Lower leg skin (tissue), 4 donors: ENCODE measurements around the gene JAKMIP2. TPM values are rescaled to one million over a fixed set of nuclear protein-coding genes. Genes with fewer than 3 reads are reported as not detected.

Source experiments
- DNase-seq, 2 donors: peaks; one replicate each; pipeline ENCODE4 v3.0.0-alpha.2; 2019; ENCODE audit warnings: low spot score in 2 of 2
- H3K4me3 ChIP-seq: fragments of 200-600 bp; sonication (generic); 2 replicates; pipeline ENCODE4 v1.5.1; 2017; ENCODE audit warnings: mild to moderate bottlenecking, low read depth; ENCODE audit not compliant: poor library complexity, severe bottlenecking
- CTCF ChIP-seq, 3 donors: fragments of 450-650 bp; IDR thresholded peaks; one replicate each; pipeline ENCODE4 v1.5.1; 2016; ENCODE audit warnings: antibody characterized with exemption in 3 of 3, mild to moderate bottlenecking in 3 of 3, moderate library complexity in 2 of 3
- POLR2A ChIP-seq, 2 donors: fragments of 450-650 bp; IDR thresholded peaks; one replicate each; pipeline ENCODE4 v1.6.1; 2016 to 2017; ENCODE audit warnings: antibody characterized with exemption in 2 of 2, mild to moderate bottlenecking in 1 of 2, moderate library complexity in 1 of 2
- WGBS, 2 donors: methylation state at CpG; one replicate each; pipeline ENCODE4 v1.1.5; 2018; 5-methylcytosine and 5-hydroxymethylcytosine counted together
- intact Hi-C: fragments of 100-400 bp; cut with DNase I; formaldehyde crosslinking; loops from one replicate; pipeline ENCODE4 v1.15.0; 2023; ENCODE audit warnings: low total_unique reads
- total RNA-seq, 4 donors: library from RNA; depleted of rRNA; stranded (reverse); fragments of >200 nt; gene quantifications; one replicate each; pipeline ENCODE4 v1.1.0, GENCODE V29; 2016

The JAKMIP2 gene
- total RNA-seq, 4 donors from 2014 or later: 0.23 to 0.34 (median 0.23) TPM; not detected in 1

GRCh38 chr5:147773139-147773538, 9.4 kb downstream of the JAKMIP2 start:
- no peak overlapping the region for H3K4me3 ChIP-seq
- WGBS, 2 donors: 82 to 88% methylated on average over 6 of the region's 6 CpGs
- intact Hi-C loops: no loop called here
- no peak for DNase-seq
- TF ChIP-seq POLR2A (IDR thresholded peaks at IDR 0.05): no peak
- TF ChIP-seq CTCF (IDR thresholded peaks at IDR 0.05): no peak

- TF ChIP-seq CTCF (IDR thresholded peaks at IDR 0.05) (no peak), POLR2A (IDR thresholded peaks at IDR 0.05) (no peak)
- WGBS, 2 donors: 93 to 97% methylated on average over 4 of the region's 4 CpGs
- no peak for DNase-seq
- no peak overlapping the region for H3K4me3 ChIP-seq
- intact Hi-C loops: no loop called here
Measured at GRCh38 chr5:147767048-147767447, 15.5 kb downstream of the JAKMIP2 start.

- TF ChIP-seq POLR2A (IDR thresholded peaks at IDR 0.05): no peak
- TF ChIP-seq CTCF (IDR thresholded peaks at IDR 0.05): no peak
- H3K4me3 ChIP-seq: no peak overlapping the region
- 70 to 71% methylated on average over 4 of the region's 4 CpGs for WGBS, 2 donors
- DNase-seq: no peak
- intact Hi-C loops: no loop called here
Measured at GRCh38 chr5:147763791-147764525, 18.6 kb downstream of the JAKMIP2 start.

- 36 to 51% methylated on average over 2 of the region's 2 CpGs for WGBS, 2 donors
- TF ChIP-seq POLR2A (IDR thresholded peaks at IDR 0.05) (no peak), CTCF (IDR thresholded peaks at IDR 0.05) (no peak)
- no peak overlapping the region for H3K4me3 ChIP-seq
- DNase-seq: no peak
- intact Hi-C loops: no loop called here
Measured at GRCh38 chr5:147760086-147760875, 22.2 kb downstream of the JAKMIP2 start.

GRCh38 chr5:147759441-147759840, 23.1 kb downstream of the JAKMIP2 start:
- intact Hi-C loops: no loop called here
- no peak for TF ChIP-seq POLR2A (IDR thresholded peaks at IDR 0.05)
- no peak for TF ChIP-seq CTCF (IDR thresholded peaks at IDR 0.05)
- WGBS, 2 donors: 56 to 60% methylated on average over 1 of the region's 1 CpG

More at GRCh38 chr5:147759441-147759840, 23.1 kb downstream of the JAKMIP2 start:
- no peak for DNase-seq
- no peak overlapping the region for H3K4me3 ChIP-seq
